GM21447 (cell line): Measurements from ENCODE around the gene API5.
A peak's percentile ranks its signal among the peaks of the same experiment; 100 is the strongest.

Source experiments
- ATAC-seq: cut with Tn5 transposase; IDR thresholded peaks from one replicate; pipeline ENCODE4 v1.9.1; 2021; ENCODE audit not compliant: unreplicated experiment

Gene API5

GRCh38 chr11:43359422-43359818 is 47.6 kb downstream of the API5 start:
- ATAC-seq, result peak; percentile 41

- ATAC-seq, result no peak
Observed at GRCh38 chr11:43360361-43361032, 48.7 kb downstream of the API5 start.

GRCh38 chr11:43366677-43367076 is 54.9 kb downstream of the API5 start:
- no peak for ATAC-seq

- ATAC-seq, result no peak
Observed at GRCh38 chr11:43367382-43368178, 55.8 kb downstream of the API5 start.

GRCh38 chr11:43376065-43376464 is 64.3 kb downstream of the API5 start:
- ATAC-seq, result no peak

- no peak for ATAC-seq
Observed at GRCh38 chr11:43376594-43376993, 64.8 kb downstream of the API5 start.

- ATAC-seq, result no peak
Observed at GRCh38 chr11:43377389-43377788, 65.6 kb downstream of the API5 start.

- no peak for ATAC-seq
Observed at GRCh38 chr11:43378897-43379296, 67.1 kb downstream of the API5 start.

- no peak for ATAC-seq
Observed at GRCh38 chr11:43381802-43382201, 70.0 kb downstream of the API5 start.

GRCh38 chr11:43382614-43383013 is 70.8 kb downstream of the API5 start:
- no peak for ATAC-seq

- no peak for ATAC-seq
Observed at GRCh38 chr11:43384393-43384792, 72.6 kb downstream of the API5 start.

GRCh38 chr11:43392713-43393112 is 80.9 kb downstream of the API5 start:
- ATAC-seq, result no peak

- ATAC-seq, result no peak
Observed at GRCh38 chr11:43393765-43394355, 82.1 kb downstream of the API5 start.
